HFF-Myc (cell line): ENCODE data around the gene UGT1A6.
A peak's percentile ranks its signal among the peaks of the same experiment; 100 is the strongest.

ENCODE experiments used
- DNase-seq: peaks from one replicate; pipeline ENCODE4 v3.0.0-alpha.2; 2011; ENCODE audit warnings: low read depth; ENCODE audit errors: extremely low read depth
- H3K4me3 ChIP-seq: replicated peaks from 2 replicates; pipeline ENCODE4 v1.5.1; 2011; ENCODE audit warnings: low read depth, mild to moderate bottlenecking, control low read depth, low read length
- CTCF ChIP-seq: IDR thresholded peaks from 2 replicates; pipeline ENCODE4 v1.5.1; 2012; ENCODE audit warnings: mild to moderate bottlenecking, low read depth, low read length, control low read depth; ENCODE audit errors: missing control alignments

Gene UGT1A6

GRCh38 chr2:233705911-233706506 lies 13.3 kb downstream of the UGT1A6 start:
- no peak for DNase-seq
- TF ChIP-seq CTCF = no peak
- no peak overlapping the region for H3K4me3 ChIP-seq

GRCh38 chr2:233706720-233707119 lies 14.0 kb downstream of the UGT1A6 start:
- H3K4me3 ChIP-seq = no peak overlapping the region
- TF ChIP-seq CTCF = no peak
- no peak for DNase-seq

- H3K4me3 ChIP-seq = no peak overlapping the region
- no peak for DNase-seq
- no peak for TF ChIP-seq CTCF
Measured at GRCh38 chr2:233707940-233708644, 15.4 kb downstream of the UGT1A6 start.

- no peak overlapping the region for H3K4me3 ChIP-seq
- no peak for TF ChIP-seq CTCF
- no peak for DNase-seq
Measured at GRCh38 chr2:233708942-233709341, 16.3 kb downstream of the UGT1A6 start.

GRCh38 chr2:233711312-233712008 lies 18.8 kb downstream of the UGT1A6 start:
- H3K4me3 ChIP-seq = no peak overlapping the region
- DNase-seq = peak; percentile 47
- peak; percentile 97 for TF ChIP-seq CTCF

GRCh38 chr2:233712611-233713261 lies 20.0 kb downstream of the UGT1A6 start, which contains the start of gene UGT1A5:
UGT1A5 (plus strand) TSS chr2:233712907; CDS start chr2:233712992, 85 bp downstream.
- TF ChIP-seq CTCF = no peak
- no peak within 1 kb of the TSS for H3K4me3 ChIP-seq
- DNase-seq = no peak
